ENCODE data around the gene RAPGEF3.

The RAPGEF3 gene

DNA sequence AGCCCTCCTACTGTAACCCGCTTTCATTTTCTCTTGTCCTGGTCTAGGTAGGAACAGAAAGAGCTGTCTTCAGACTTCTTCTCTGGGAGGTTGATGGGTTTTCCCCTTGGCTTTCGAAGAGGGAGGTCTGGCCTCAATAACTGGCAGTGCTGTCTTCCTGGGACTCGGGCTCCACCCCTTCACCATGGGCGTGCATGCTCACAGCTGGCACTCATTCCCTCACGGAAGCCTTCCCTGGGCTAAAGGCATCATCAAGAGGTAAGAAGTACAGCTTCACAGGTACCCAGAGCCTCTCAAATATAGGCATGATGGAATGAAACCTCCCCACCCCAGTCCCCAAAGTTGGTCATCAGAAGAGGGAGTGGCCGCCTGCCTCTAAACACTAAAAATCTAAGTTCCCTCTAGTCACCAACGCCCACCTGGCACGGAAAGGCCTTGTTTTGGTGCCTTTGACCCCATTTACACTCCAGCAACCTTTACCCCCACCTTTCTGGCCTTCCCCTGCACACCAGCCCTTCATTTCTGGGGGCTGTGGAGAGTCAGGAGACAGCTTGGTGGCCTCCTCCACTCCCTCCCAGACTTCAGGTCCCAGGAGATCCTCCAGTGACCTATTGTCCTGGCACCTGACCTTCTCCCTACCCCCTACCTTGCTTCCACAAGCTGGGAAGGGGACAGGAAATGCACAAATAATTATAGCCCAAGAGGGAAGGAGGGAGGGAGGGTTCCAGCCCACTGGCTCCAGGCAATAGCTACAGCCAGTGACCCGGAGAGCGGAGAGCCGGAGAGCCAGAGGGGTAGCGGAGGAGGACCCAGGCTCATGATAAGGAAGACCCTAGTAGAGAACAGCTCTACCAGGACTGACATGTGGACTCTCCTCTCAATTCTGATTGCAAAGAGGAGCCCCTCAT, 2.8 kb downstream of the RAPGEF3 start:
- no peak for DNase-seq

DNA sequence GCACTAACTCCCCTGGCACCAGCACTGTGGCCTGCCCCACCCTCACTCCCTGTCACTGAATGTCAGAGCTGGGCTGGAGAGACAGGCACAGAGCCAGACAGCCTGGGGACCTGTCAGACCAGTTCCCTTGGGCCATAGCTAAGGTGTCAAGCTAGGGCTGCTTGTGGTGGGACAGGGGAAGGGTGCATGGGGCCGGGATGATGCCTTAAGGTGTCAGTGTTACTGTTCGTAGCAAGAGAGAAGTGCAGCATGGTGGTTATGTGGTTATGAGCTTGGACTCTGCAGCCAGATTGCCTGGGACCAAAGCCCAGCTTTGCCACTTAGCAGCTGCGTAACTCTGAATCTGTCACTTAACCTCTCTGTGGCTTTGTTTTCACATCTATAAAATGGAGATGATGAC, 3.8 kb downstream of the RAPGEF3 start:
- no peak for DNase-seq

- DNase-seq = no peak
Observed at GRCh38 chr12:47754126-47754525, 4.6 kb downstream of the RAPGEF3 start.

DNA sequence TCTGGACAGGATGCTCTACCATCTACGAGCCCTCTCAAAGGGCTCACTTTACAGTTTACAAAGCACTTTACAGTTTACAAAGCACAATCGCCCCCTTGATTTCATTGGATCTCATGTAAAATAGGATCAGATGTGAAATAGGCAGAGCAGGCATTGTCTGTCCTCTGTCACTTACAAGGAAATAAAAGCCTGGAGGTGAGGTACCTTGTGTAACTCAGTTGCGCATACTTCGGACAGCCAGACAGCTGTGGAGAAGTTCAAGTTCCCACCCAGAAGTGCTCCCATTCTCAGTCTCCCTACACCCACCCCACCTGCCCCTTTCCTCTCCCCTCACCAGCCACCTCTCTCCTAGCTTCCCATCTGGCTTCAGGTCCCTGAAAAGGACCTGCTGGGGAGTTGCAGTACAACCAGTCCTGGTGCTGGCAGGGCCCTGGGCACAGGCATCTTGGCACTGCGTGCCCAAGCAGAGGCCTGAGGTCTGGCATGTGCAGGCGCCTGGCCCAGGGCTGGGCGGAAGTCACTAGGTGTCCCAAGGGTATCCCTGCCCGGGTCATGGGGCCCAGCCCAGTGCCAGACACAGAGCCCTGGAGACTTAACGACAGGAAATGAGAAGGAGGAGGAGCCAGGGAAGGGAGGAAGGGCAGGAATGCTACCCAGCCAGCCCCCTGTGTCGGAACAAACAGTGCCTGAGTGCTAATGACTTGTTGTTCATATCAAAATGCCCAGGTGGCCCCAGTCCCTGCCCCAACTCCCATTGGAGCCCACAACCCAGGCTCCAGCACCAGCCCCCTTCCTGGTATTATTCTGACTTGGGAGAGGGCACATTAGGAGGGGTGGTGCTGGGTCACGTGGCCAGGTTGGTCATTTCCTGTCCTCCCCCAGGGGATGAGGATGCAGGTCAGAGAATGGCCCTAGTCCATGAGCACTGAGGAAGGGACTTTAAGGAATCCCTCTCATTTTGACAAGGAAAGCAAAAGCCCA, 5.4 kb downstream of the RAPGEF3 start:
- no peak for DNase-seq

DNA sequence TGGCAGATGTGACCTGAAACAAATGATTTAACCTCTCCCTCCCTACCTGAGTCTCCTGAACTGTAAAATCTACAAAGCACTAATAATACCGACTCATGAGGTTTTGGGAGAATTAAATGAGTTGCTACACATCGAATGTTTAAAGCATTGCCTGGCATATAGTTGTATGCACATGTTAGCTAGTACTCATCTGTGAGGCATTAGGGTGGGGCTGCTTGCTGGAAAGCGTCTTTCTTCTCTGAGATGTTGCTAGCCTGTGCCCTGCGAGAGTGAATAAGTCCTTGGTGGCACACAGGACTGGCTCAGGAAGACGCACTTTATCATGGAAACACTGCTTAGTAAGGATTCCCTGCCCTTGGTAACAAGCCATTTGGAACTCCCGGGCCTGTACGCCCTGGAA, 6.1 kb downstream of the RAPGEF3 start:
- no peak for DNase-seq

- DNase-seq = no peak
Observed at GRCh38 chr12:47752121-47752520, 6.6 kb downstream of the RAPGEF3 start.

GRCh38 chr12:47751561-47751960, 7.1 kb downstream of the RAPGEF3 start:
- no peak for DNase-seq

DNA sequence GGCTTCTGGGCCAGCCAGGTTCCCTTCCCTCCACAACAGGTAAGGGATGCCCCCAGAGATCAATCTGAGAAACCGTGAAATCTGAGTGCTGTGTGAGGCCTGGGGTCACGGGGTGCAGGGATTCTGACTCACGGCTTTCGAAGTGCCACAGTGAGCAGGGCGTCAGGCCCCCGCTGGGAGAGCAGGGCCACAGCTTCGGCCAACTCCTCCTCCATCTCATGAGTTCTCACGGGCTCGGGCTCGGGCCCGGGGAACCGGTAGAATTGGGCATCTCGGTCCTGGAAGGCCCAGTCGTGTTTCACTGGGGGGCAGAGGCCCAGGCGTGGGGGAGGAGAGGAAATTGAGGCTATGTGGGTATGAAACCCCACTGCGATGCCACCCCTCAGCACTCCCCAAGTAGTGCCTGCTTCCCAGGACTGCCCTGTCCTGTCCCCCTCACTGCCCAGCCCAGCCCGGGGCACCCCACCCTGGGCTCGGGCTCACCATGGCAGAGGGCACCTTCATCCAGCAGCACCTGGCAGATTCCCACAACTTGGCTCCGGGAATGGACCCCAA, 7.7 kb downstream of the RAPGEF3 start:
- DNase-seq = no peak

- DNase-seq = no peak
Observed at GRCh38 chr12:47750229-47750798, 8.4 kb downstream of the RAPGEF3 start.

DNA sequence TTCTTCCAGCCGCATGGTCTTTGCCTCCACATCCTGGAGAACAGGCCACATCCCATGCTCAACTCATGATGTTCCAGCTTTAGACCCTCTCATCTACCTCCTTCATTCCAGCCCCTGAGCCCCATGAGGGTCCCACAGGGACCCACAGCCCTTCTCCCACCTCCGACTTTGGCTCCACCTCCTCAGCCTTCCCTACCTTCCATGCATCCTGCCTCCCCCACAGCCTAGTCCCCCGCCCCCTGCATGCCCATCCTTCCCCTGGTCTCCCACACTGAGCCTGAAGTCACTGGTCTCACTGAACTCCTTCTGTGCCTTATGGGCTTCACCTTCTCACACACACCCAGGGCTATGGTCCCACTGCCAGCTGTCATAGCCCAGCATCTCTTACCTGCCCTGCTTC, 9.8 kb downstream of the RAPGEF3 start:
- no peak for DNase-seq

GRCh38 chr12:47748507-47748828, 10.2 kb downstream of the RAPGEF3 start:
- no peak for DNase-seq

GRCh38 chr12:47747596-47748506, 10.8 kb downstream of the RAPGEF3 start:
- no peak for DNase-seq

GRCh38 chr12:47747126-47747525, 11.6 kb downstream of the RAPGEF3 start:
- no peak for DNase-seq

- no peak for DNase-seq
Observed at GRCh38 chr12:47746523-47746922, 12.2 kb downstream of the RAPGEF3 start.

GRCh38 chr12:47746073-47746472, 12.6 kb downstream of the RAPGEF3 start:
- no peak for DNase-seq

DNA sequence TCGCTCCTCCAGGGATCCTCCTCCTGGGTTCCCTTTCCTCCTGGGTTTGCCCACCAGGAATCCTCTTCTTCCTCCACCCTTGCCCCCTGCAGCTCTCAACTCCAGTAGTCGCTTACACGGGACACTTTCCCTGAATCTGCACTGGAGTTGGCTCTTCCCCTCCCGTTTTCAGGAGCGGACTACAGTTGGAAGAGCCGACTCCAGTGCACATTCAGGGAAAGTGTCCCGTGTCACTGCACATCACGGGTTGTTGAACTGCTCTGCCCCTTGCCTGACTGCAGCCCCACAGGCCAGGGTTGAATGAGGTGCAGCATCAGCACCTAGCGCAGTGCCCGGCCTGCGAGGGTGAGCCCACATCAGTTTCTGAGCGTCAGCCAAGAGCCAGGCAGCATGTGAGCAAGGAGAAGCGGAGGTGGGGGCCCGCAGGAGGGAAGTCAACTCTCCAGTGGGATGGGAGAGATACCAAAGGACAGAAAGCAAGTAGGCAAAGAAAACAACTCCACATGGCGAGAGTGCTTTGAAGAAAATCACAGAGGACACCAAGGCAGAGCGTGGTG, 13.1 kb downstream of the RAPGEF3 start:
- no peak for DNase-seq

GRCh38 chr12:47744778-47745436, 13.8 kb downstream of the RAPGEF3 start:
- no peak for DNase-seq

DNA sequence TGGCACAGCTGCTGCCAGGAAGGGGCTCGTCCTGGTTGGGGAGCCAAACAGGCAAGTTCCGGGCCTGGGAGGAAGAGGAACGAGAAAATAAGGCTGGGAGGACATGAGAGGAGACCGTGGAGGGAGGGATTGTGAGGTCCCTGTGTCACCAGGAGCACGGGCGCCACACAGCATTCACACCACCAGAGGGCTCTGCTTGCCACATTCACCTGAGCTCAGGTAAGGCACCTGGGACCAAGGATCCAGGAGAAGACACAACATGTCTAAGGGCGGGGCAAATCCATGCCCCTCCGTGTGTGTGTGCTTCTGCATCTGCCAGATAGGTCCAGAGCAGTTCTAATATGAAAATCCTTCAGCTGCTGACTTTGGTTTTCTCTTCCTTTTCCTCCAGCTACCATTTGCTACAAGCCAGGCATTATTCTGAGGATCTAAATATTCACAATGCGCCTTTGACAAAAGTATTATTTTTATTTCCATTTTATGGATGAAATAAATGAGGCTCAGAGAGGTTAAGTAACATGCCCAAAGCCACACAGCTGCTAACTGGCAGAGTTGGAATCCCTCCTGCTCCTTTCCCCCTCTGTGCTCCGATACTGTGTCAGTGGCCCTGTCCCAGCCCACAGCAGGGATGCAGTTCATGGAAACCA, 14.6 kb downstream of the RAPGEF3 start:
- DNase-seq = no peak

GRCh38 chr12:47743311-47743860, 15.3 kb downstream of the RAPGEF3 start:
- DNase-seq = no peak

GRCh38 chr12:47742253-47742825, 16.3 kb downstream of the RAPGEF3 start:
- no peak for DNase-seq
